ENCODE measurements around the gene ZNF678. TPM values are rescaled to one million over a fixed set of nuclear protein-coding genes. Genes with fewer than 3 reads are reported as not detected.
A peak's percentile ranks its signal among the peaks of the same experiment; 100 is the strongest.

Gene ZNF678
- total and polyA plus RNA-seq, 2 donors (not counting 1 experiment from before 2014, with no cell fraction given), result 5.5 to 16.0 TPM

GRCh38 chr1:227541796-227542152 is 21.6 kb upstream of the ZNF678 start:
- ATAC-seq (ENCODE audit: low read depth), result no peak
- Histone ChIP-seq H3K4me3 (ENCODE audit: control extremely low read depth in 1 of 5, extremely low read depth in 1 of 5, insufficient read depth in 1 of 5, low read depth in 2 of 5, low read length in 4 of 5) (peak overlapping the region; percentile 7 to 69 (median 63)), H3K79me2 (ENCODE audit: control insufficient read depth, insufficient read depth, low read length) (no peaks in the 10 kb centered on the region), H2AFZ (ENCODE audit: insufficient read depth, low read depth, low read length, poor library complexity, severe bottlenecking) (peak overlapping the region; percentile 97), H3K27me3 (replicated peaks in 1 of 4; ENCODE audit: control extremely low read depth in 1 of 4, control insufficient read depth in 3 of 4, insufficient read depth in 4 of 4, low read length in 3 of 4) (no peaks in the 10 kb centered on the region), H3K36me3 (replicated peaks in 1 of 2; ENCODE audit: control extremely low read depth in 1 of 2, control insufficient read depth in 1 of 2, extremely low read depth in 1 of 2, insufficient read depth in 2 of 2, low read length in 1 of 2) (no peaks in the 10 kb centered on the region), H3K9me3 (ENCODE audit: control extremely low read depth in 1 of 3, control insufficient read depth in 2 of 3, insufficient read depth in 1 of 3, low read length in 2 of 3) (peaks cover 0 to 12% (median 0%) of the 10 kb centered on the region in 3 donors), H3K27ac (ENCODE audit: low read length in 2 of 2) (no peak overlapping the region), H3K4me2 (replicated peaks; ENCODE audit: low read depth, low read length, poor library complexity, severe bottlenecking) (peak overlapping the region; percentile 98), H4K20me1 (ENCODE audit: control insufficient read depth, insufficient read depth, low read length, poor library complexity, severe bottlenecking) (no peaks in the 10 kb centered on the region), H3K9ac (ENCODE audit: low read length) (peak overlapping the region; percentile 69), H3K4me1 (ENCODE audit: control insufficient read depth in 2 of 2, insufficient read depth in 2 of 2, low read length in 2 of 2) (peaks cover 0 to 16% of the 10 kb centered on the region in 2 donors)
- no peak for DNase-seq
- no peak for TF ChIP-seq EZH2 (IDR thresholded peaks at IDR 0.05; ENCODE audit: borderline replicate concordance, insufficient read depth, low read depth, low read length, poor library complexity, severe bottlenecking)
- TF ChIP-seq, protein P1, sequence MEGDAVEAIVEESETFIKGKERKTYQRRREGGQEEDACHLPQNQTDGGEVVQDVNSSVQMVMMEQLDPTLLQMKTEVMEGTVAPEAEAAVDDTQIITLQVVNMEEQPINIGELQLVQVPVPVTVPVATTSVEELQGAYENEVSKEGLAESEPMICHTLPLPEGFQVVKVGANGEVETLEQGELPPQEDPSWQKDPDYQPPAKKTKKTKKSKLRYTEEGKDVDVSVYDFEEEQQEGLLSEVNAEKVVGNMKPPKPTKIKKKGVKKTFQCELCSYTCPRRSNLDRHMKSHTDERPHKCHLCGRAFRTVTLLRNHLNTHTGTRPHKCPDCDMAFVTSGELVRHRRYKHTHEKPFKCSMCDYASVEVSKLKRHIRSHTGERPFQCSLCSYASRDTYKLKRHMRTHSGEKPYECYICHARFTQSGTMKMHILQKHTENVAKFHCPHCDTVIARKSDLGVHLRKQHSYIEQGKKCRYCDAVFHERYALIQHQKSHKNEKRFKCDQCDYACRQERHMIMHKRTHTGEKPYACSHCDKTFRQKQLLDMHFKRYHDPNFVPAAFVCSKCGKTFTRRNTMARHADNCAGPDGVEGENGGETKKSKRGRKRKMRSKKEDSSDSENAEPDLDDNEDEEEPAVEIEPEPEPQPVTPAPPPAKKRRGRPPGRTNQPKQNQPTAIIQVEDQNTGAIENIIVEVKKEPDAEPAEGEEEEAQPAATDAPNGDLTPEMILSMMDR (IDR thresholded peaks at IDR 0.05), result no peak
- WGBS (ENCODE audit: insufficient coverage), result 35% methylated on average over 32 of the region's 32 CpGs
- H3K27me3 Mint-ChIP-seq, result peaks cover 1% of the 10 kb centered on the region
- intact Hi-C loops (cut with micrococcal nuclease), result loop anchor here (1.0 to 5.0 kb wide), 3 partner anchors 21 to 994 kb away; partner anchors contain the start of genes STUM and ZNF678
- POLR2A ChIA-PET, result no interaction called here
- CTCF ChIA-PET, result interaction anchor here (1.0 to 2.8 kb wide), 3 partner anchors 16 to 999 kb away, joined by 3 to 21 read pairs (median 6); partner anchors contain the start of gene ZNF678
- peak overlapping the region; percentile 68 for H3K4me3 Mint-ChIP-seq
- no peaks in the 10 kb centered on the region for H3K9me3 Mint-ChIP-seq (ENCODE audit: insufficient read depth)
- H3K27ac Mint-ChIP-seq, result no peak overlapping the region
- H3K4me1 Mint-ChIP-seq, result peaks cover 3% of the 10 kb centered on the region

All from B cell (primary cell).